ENCODE results near the gene ARMC12. TPM values are rescaled to one million over a fixed set of nuclear protein-coding genes. Genes with fewer than 3 reads are reported as not detected.

Gene ARMC12
- total and polyA plus RNA-seq, 2 donors (not counting 3 experiments of a cell fraction or from before 2014, with no cell fraction given) = 0.91 to 1.9 TPM

- Histone ChIP-seq H3K27ac (ENCODE audit: insufficient read depth, low read depth, low read length) (no peak overlapping the region), H3K36me3 (ENCODE audit: control insufficient read depth in 2 of 2, extremely low read depth in 1 of 2, insufficient read depth in 2 of 2, low read length in 2 of 2) (no peaks in the 10 kb centered on the region), H4K20me1 (replicated peaks; ENCODE audit: control insufficient read depth, extremely low read depth, insufficient read depth, low read length) (no peaks in the 10 kb centered on the region), H3K9me3 (replicated peaks; ENCODE audit: control insufficient read depth, insufficient read depth, low read length) (no peaks in the 10 kb centered on the region), H3K27me3 (ENCODE audit: control insufficient read depth in 2 of 2, insufficient read depth in 2 of 2, low read length in 2 of 2) (peaks cover 0 to 4% of the 10 kb centered on the region in 2 experiments), H3K9ac (replicated peaks; ENCODE audit: extremely low read depth, insufficient read depth, low read length) (no peak overlapping the region), H3K4me2 (ENCODE audit: insufficient read depth, low read length) (no peak overlapping the region), H3K4me3 (replicated peaks in 1 of 3; ENCODE audit: insufficient read depth in 1 of 3, low read depth in 1 of 3, low read length in 3 of 3) (no peak overlapping the region), H2AFZ (ENCODE audit: low read depth, low read length) (no peak overlapping the region), H3K4me1 (ENCODE audit: control insufficient read depth, extremely low read depth, insufficient read depth, low read length) (no peaks in the 10 kb centered on the region), H3K9me1 (replicated peaks; ENCODE audit: control insufficient read depth, extremely low read depth, insufficient read depth, low read length) (no peaks in the 10 kb centered on the region), H3K79me2 (ENCODE audit: control insufficient read depth, insufficient read depth, low read length) (no peaks in the 10 kb centered on the region)
- ChIA-PET POLR2A (no interaction called here), CTCF (no interaction called here)
- BruUV-seq (replicated peaks) = no TSS peak
- DNase-seq (ENCODE audit: low read depth, low spot score) (no peak), FAIRE-seq (no peak)
- dilution Hi-C loops (cut with MboI; ENCODE audit: extremely low pct_ligation_motif_present, low sequenced_read_pairs) = no loop called here
- TF ChIP-seq GATA2 (IDR thresholded peaks at IDR 0.05; ENCODE audit: insufficient read depth, insufficient read length, low read depth, low read length) (no peak), JUN (IDR thresholded peaks at IDR 0.05; ENCODE audit: borderline replicate concordance, insufficient read depth, insufficient read length, low read depth) (no peak), MYC (IDR thresholded peaks at IDR 0.05; ENCODE audit: low read depth, low read length) (no peak), FOS (IDR thresholded peaks at IDR 0.05; ENCODE audit: borderline replicate concordance, insufficient read depth, low read length) (no peak), POLR2AphosphoS5 (IDR thresholded peaks at IDR 0.05; ENCODE audit: insufficient read depth, low read depth, low read length) (no peak), EZH2 (IDR thresholded peaks at IDR 0.05; ENCODE audit: borderline replicate concordance, low read depth, low read length, severe bottlenecking) (no peak), POLR2A (IDR thresholded peaks at IDR 0.05; ENCODE audit: low read depth, low read length) (no peak), MAX (IDR thresholded peaks at IDR 0.05; ENCODE audit: insufficient read depth, insufficient read length) (no peak)
- TF ChIP-seq, protein P1, sequence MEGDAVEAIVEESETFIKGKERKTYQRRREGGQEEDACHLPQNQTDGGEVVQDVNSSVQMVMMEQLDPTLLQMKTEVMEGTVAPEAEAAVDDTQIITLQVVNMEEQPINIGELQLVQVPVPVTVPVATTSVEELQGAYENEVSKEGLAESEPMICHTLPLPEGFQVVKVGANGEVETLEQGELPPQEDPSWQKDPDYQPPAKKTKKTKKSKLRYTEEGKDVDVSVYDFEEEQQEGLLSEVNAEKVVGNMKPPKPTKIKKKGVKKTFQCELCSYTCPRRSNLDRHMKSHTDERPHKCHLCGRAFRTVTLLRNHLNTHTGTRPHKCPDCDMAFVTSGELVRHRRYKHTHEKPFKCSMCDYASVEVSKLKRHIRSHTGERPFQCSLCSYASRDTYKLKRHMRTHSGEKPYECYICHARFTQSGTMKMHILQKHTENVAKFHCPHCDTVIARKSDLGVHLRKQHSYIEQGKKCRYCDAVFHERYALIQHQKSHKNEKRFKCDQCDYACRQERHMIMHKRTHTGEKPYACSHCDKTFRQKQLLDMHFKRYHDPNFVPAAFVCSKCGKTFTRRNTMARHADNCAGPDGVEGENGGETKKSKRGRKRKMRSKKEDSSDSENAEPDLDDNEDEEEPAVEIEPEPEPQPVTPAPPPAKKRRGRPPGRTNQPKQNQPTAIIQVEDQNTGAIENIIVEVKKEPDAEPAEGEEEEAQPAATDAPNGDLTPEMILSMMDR (IDR thresholded peaks at IDR 0.05; ENCODE audit: extremely low read depth in 1 of 2, insufficient read depth in 1 of 2, low read depth in 1 of 2, low read length in 2 of 2) = no peak
- intact Hi-C loops (cut with micrococcal nuclease) = no loop called here
Measured at GRCh38 chr6:35796236-35796635, 59.4 kb downstream of the ARMC12 start.

Data from endothelial cell of umbilical vein (primary cell).